SK-N-MC (cell line): ENCODE results near the gene MYO10.

Experiments used
- DNase-seq: peaks from one replicate; pipeline ENCODE4 v3.0.0-alpha.2; 2011; ENCODE audit warnings: low read depth, low spot score
- H3K27ac ChIP-seq: fragments of 200-600 bp; sonication (generic); 2 replicates; pipeline ENCODE4 v1.5.1; 2016; ENCODE audit warnings: mixed run types
- H3K36me3 ChIP-seq: fragments of 200-600 bp; sonication (generic); 2 replicates; pipeline ENCODE4 v1.6.1; 2017; ENCODE audit warnings: antibody characterized with exemption, low read length, mixed read lengths; ENCODE audit not compliant: insufficient read depth
- H3K4me3 ChIP-seq: fragments of 200-600 bp; sonication (generic); 2 replicates; pipeline ENCODE4 v1.5.1; 2016
- H3K9ac ChIP-seq: fragments of 200-600 bp; sonication (generic); 2 replicates; pipeline ENCODE4 v1.8.0; 2017; ENCODE audit warnings: mixed run types, mixed read lengths; ENCODE audit not compliant: insufficient read length
- H3K9me3 ChIP-seq: fragments of 200-600 bp; sonication (generic); 2 replicates; pipeline ENCODE4 v1.6.1; 2017; ENCODE audit warnings: low read depth, mild to moderate bottlenecking, antibody characterized with exemption, low read length, moderate library complexity, mixed read lengths
- EZH2 ChIP-seq: fragments of 200-600 bp; sonication (generic); IDR thresholded peaks from one replicate; pipeline ENCODE4 v1.6.1; 2017; ENCODE audit warnings: antibody characterized with exemption
- FOXP2 ChIP-seq: optimal IDR thresholded peaks from 2 replicates; pipeline ENCODE3; 2011; ENCODE audit warnings: mild to moderate bottlenecking, moderate library complexity; ENCODE audit not compliant: insufficient read depth; ENCODE audit errors: extremely low read length, control extremely low read depth
- POLR2AphosphoS5 ChIP-seq: IDR thresholded peaks from 2 replicates; pipeline ENCODE4 v1.6.1; 2012; ENCODE audit warnings: mild to moderate bottlenecking, low read depth, low read length, borderline replicate concordance

The MYO10 gene

GRCh38 chr5:16926417-16926816, 9.7 kb downstream of the MYO10 start:
- no peak for DNase-seq
- Histone ChIP-seq H3K27ac (no peak overlapping the region), H3K9ac (no peak overlapping the region), H3K4me3 (no peak overlapping the region), H3K9me3 (no peaks in the 10 kb centered on the region), H3K36me3 (peaks cover 67% of the 10 kb centered on the region)
- no peak for TF ChIP-seq EZH2
- TF ChIP-seq POLR2AphosphoS5 = no peak
- TF ChIP-seq FOXP2 = no peak

- peaks cover 49% of the 10 kb centered on the region for H3K36me3 ChIP-seq
- DNase-seq = no peak
Observed at GRCh38 chr5:16924206-16924605, 11.9 kb downstream of the MYO10 start.

GRCh38 chr5:16922430-16922829, 13.7 kb downstream of the MYO10 start:
- H3K27ac ChIP-seq = no peak overlapping the region
- H3K9ac ChIP-seq = no peak overlapping the region
- TF ChIP-seq POLR2AphosphoS5 = no peak
- no peak for TF ChIP-seq EZH2
- no peak for TF ChIP-seq FOXP2
- no peaks in the 10 kb centered on the region for H3K9me3 ChIP-seq
- H3K4me3 ChIP-seq = no peak overlapping the region
- H3K36me3 ChIP-seq = peaks cover 43% of the 10 kb centered on the region
- no peak for DNase-seq

More at GRCh38 chr5:16924206-16924605, 11.9 kb downstream of the MYO10 start:
- Histone ChIP-seq H3K27ac (peak overlapping the region; percentile 36; the same call in 1 of the 2 replicates), H3K4me3 (0 out of 2 replicates have a peak overlapping the region, but pooled peaks have one; percentile 18), H3K9me3 (no peaks in the 10 kb centered on the region), H3K9ac (no peak overlapping the region)
- no peak for TF ChIP-seq POLR2AphosphoS5
- TF ChIP-seq EZH2 = no peak
- TF ChIP-seq FOXP2 = no peak

GRCh38 chr5:16921211-16921610, 14.9 kb downstream of the MYO10 start:
- H3K9ac ChIP-seq = no peak overlapping the region
- peaks cover 38% of the 10 kb centered on the region for H3K36me3 ChIP-seq
- TF ChIP-seq POLR2AphosphoS5 (no peak), FOXP2 (no peak), EZH2 (no peak)
- no peaks in the 10 kb centered on the region for H3K9me3 ChIP-seq
- no peak for DNase-seq
- H3K4me3 ChIP-seq = no peak overlapping the region
- H3K27ac ChIP-seq = peak overlapping the region; percentile 12; the same call in 1 of the 2 replicates

- no peak for TF ChIP-seq POLR2AphosphoS5
- DNase-seq = no peak
- H3K4me3 ChIP-seq = no peak overlapping the region
Observed at GRCh38 chr5:16920109-16920816, 15.8 kb downstream of the MYO10 start.

GRCh38 chr5:16918891-16919671, 17.0 kb downstream of the MYO10 start:
- H3K4me3 ChIP-seq = no peak overlapping the region
- H3K9ac ChIP-seq = no peak overlapping the region
- H3K36me3 ChIP-seq = peaks cover 45% of the 10 kb centered on the region
- H3K27ac ChIP-seq = no peak overlapping the region
- DNase-seq = no peak
- no peaks in the 10 kb centered on the region for H3K9me3 ChIP-seq
- TF ChIP-seq EZH2 (no peak), POLR2AphosphoS5 (no peak), FOXP2 (no peak)

More at GRCh38 chr5:16920109-16920816, 15.8 kb downstream of the MYO10 start:
- Histone ChIP-seq H3K9ac (no peak overlapping the region), H3K36me3 (peaks cover 41% of the 10 kb centered on the region), H3K27ac (no peak overlapping the region), H3K9me3 (no peaks in the 10 kb centered on the region)

GRCh38 chr5:16918156-16918555, 17.9 kb downstream of the MYO10 start:
- Histone ChIP-seq H3K9ac (no peak overlapping the region), H3K4me3 (no peak overlapping the region), H3K27ac (peak overlapping the region; percentile 68), H3K36me3 (peaks cover 41% of the 10 kb centered on the region), H3K9me3 (no peaks in the 10 kb centered on the region)
- TF ChIP-seq EZH2 (no peak), POLR2AphosphoS5 (no peak), FOXP2 (no peak)
- no peak for DNase-seq

GRCh38 chr5:16916262-16916878, 19.7 kb downstream of the MYO10 start:
- DNase-seq = no peak
- peak overlapping the region; percentile 42 for H3K27ac ChIP-seq
- peaks cover 34% of the 10 kb centered on the region for H3K36me3 ChIP-seq
- H3K4me3 ChIP-seq = no peak overlapping the region
- peak overlapping the region; percentile 32 for H3K9ac ChIP-seq
- H3K9me3 ChIP-seq = no peaks in the 10 kb centered on the region
- TF ChIP-seq FOXP2 (no peak), EZH2 (no peak), POLR2AphosphoS5 (no peak)
